HG03175 (cell line): ENCODE data around the gene LILRB5.
"Not testable (repeated sequence)": the region's sequence is repeated elsewhere in the genome, so short reads cannot be mapped to it uniquely, and the experiment has no call there.

ENCODE experiments used
- ATAC-seq: cut with Tn5 transposase; IDR thresholded peaks from one replicate; pipeline ENCODE4 v1.9.1; 2021; ENCODE audit warnings: mild to moderate bottlenecking, moderate library complexity; ENCODE audit not compliant: unreplicated experiment

LILRB5 gene

GRCh38 chr19:54245936-54246335, 11.1 kb downstream of the LILRB5 start:
- no peak for ATAC-seq

- ATAC-seq: not testable (repeated sequence)
Observed at GRCh38 chr19:54243809-54244208, 13.3 kb downstream of the LILRB5 start.

- not testable (repeated sequence) for ATAC-seq
Observed at GRCh38 chr19:54242646-54243045, 14.4 kb downstream of the LILRB5 start, which contains the start of gene LILRA6. Gene LILRA6, minus strand, starts transcription at chr19:54242790.

- ATAC-seq: not testable (repeated sequence)
Observed at GRCh38 chr19:54242234-54242633, 14.8 kb downstream of the LILRB5 start.

- not testable (repeated sequence) for ATAC-seq
Observed at GRCh38 chr19:54240372-54241336, 16.4 kb downstream of the LILRB5 start.

GRCh38 chr19:54239491-54240371, 17.3 kb downstream of the LILRB5 start:
- not testable (repeated sequence) for ATAC-seq

- ATAC-seq: no peak
Observed at GRCh38 chr19:54233941-54234340, 23.1 kb downstream of the LILRB5 start.

GRCh38 chr19:54231077-54231931, 25.8 kb downstream of the LILRB5 start:
- ATAC-seq: no peak

GRCh38 chr19:54230031-54230430, 27.0 kb downstream of the LILRB5 start:
- ATAC-seq: no peak

- no peak for ATAC-seq
Observed at GRCh38 chr19:54229146-54229545, 27.9 kb downstream of the LILRB5 start.

- not testable (repeated sequence) for ATAC-seq
Observed at GRCh38 chr19:54224619-54225018, 32.5 kb downstream of the LILRB5 start.

GRCh38 chr19:54223937-54224281, 33.2 kb downstream of the LILRB5 start:
- ATAC-seq: not testable (repeated sequence)

- ATAC-seq: not testable (repeated sequence)
Observed at GRCh38 chr19:54223277-54223936, 33.7 kb downstream of the LILRB5 start.

- not testable (repeated sequence) for ATAC-seq
Observed at GRCh38 chr19:54222474-54223276, 34.4 kb downstream of the LILRB5 start, which contains the start of gene LILRB3. Gene LILRB3, minus strand, starts transcription at chr19:54223007. Its CDS starts 31 bp downstream, at chr19:54222976.

GRCh38 chr19:54221947-54222346, 35.1 kb downstream of the LILRB5 start:
- ATAC-seq: not testable (repeated sequence)

- ATAC-seq: not testable (repeated sequence)
Observed at GRCh38 chr19:54219702-54220101, 37.4 kb downstream of the LILRB5 start.

- no peak for ATAC-seq
Observed at GRCh38 chr19:54218960-54219661, 38.0 kb downstream of the LILRB5 start.

- no peak for ATAC-seq
Observed at GRCh38 chr19:54218259-54218658, 38.8 kb downstream of the LILRB5 start.
